Globus pallidus (tissue), 1 donor: ENCODE data around the gene LSM11.

Source experiments
- DNase-seq: peaks from one replicate; pipeline ENCODE4 v3.0.0-alpha.2; 2015; ENCODE audit warnings: low spot score

Gene LSM11

DNA sequence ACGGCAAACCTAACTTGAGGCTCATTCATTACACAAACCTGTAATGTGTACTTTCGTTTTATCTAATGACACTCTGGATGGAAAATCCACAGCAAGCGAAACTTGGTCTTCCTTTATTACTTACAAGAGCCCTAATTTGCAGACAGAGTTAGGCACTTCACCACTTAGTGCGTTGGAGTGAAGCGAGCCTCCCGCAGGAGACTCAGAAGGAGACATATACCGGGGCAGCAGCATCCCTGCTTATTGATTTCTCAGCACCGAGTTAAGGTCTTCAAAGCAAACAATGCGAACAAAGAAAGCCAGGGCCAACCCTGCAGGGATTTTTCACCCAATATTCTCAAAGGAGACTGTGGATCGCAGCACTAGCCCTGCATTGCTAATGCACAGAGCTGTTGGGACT lies 28.6 kb downstream of the LSM11 start:
- DNase-seq = no peak

DNA sequence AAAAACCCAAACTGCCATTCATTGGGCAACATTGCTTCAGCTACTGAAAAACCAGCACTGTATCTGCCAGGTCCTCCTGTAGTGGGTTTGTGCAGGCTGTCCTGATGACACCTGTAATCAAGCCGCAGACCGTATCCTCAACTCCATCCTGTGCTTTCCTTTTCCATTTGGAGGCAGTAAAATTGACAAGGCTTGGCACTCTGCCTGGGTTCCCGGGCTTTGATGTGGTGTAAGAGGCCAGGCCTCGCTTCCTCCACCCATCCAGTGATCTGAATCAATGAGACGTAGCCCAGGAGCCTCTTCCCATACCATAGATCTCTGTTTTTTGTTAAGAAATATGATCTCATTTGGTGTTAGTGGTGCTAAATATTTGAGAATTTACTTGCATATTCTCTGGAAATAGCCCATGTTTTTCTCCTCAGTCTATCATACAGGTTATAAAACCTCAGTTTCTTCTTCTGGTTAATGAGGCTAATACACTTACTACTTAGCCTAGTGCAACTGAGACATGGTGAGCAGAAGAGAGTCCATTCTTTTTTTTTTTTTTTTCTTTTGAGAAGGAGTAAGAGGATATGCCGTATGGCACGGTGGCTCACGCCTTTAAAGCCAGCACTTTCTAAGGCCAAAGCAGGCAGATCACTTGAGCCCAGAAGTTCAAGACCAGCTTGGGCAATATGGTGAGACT lies 34.8 kb downstream of the LSM11 start:
- DNase-seq = no peak

DNA sequence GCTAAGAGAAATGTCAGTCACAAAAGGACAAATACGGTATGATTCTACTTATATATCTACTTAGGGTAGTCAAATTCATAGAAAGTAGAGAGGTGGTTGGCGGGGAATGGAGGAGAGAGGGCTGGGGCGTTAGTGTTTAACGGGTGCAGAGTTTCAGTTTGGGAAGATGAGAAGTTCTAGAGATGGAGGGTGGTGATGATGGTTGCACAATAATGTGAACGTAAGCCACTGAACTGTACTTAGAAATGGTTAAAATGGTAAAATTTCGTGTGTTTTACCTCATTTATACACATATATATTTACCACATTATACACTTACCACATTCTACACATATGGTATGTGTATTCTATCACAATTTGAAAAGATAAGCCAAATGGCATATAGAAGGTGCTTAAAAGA lies 35.7 kb downstream of the LSM11 start:
- no peak for DNase-seq

DNA sequence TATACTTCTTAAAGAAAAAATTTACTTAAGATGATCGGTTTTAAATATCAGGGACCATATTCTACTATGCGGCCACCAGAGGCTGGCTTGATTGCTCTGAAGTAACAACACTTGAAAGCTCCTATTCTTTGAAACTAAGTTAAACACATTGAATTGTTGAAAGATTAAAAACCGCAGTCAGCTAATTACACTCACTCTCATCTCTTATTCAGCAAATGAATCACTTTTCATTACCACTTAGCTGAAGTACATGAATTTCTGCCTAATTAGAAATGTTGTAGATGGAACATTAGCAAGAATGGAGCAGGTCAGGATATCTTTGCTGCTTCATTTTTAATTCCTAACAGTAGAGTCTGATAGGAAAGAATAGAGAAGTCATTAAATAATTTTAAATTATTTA lies 42.3 kb downstream of the LSM11 start:
- no peak for DNase-seq

DNA sequence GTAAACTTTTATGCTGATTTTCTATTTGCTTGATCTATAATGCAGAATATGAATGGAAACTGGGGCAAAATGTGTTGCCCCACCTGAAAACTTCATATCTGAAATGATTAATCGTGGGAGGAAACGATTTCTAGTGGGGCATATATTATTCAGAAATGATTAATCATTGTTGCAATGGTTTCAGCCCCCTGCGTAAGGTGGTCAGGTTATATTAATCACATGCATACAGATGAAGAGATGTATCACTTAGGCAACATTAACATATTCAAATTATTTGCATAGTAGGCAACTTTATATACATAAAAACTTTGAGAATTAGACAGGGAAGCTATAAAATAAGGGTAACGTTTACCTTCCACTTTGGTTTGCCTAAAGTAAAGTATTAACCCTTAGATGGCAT lies 49.8 kb downstream of the LSM11 start:
- DNase-seq = no peak

DNA sequence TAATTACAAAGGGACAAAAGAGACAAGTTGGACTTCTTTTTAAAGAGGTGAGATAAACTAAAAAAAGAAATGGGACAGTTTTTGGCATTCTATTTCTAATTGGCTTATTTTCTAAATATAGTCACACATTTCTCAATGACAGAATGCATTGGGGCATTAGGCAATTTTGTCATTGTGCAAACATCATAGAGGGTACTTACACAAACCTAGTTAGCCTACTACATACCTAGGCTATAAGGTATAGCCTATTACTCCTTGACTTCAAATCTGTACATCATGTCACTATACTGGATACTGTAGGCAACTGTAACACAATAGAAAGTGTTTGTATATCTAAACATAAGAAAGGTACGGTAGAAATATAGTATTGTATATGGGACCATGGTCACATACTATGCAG lies 56.1 kb downstream of the LSM11 start:
- DNase-seq = no peak

DNA sequence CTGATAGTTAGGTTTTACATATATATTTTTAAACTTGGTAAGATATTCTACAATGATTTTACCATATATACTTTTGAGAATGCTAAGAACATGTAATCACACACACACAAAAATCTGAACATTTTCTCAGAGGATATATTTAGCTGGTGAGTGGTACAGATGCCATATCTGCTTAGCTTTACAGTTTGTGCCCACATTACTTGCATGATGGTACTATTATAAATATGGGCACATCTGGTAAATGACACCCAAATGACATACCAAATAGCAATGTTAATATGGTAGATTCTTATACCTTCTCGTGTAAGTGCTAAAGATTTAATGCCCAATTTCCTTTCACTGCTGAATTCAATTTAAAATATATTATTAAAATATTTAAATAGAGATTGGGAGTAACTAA lies 56.6 kb downstream of the LSM11 start:
- no peak for DNase-seq

DNA sequence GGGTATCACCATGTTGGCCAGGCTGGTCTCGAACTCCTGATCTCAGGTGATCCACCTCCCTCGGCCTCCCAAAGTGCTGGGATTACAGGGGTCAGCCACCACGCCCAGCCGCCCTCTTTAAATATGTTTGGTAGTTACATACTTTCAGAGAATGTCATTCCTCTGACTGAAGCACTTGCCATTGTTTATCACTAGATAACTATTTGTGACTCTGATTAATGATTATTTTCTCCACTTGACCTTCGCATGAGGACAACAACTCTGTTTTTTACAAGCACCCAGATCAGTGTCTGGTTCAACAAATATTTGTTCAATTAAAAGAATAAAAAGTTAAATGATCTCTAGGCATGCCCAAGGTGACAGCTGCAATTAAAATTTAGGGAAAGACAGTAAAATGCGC lies 59.2 kb downstream of the LSM11 start:
- no peak for DNase-seq

- no peak for DNase-seq
These were observed 64.5 kb downstream of the LSM11 start for GRCh38 chr5:157808043-157808442.
